Activated CD8-positive, alpha-beta memory T cell treated with anti-CD3 and anti-CD28 coated beads, Interleukin-2, amount 50 U/mL, for 1 hour (primary cell): ENCODE data around the gene FBXO7.

ENCODE experiments used
- DNase-seq: peaks from one replicate; pipeline ENCODE4 v3.0.0-alpha.2; 2020; ENCODE audit errors: extremely low read depth

FBXO7 gene

GRCh38 chr22:32531931-32532819 is 57.6 kb downstream of the FBXO7 start:
- DNase-seq = no peak

- DNase-seq = no peak
Measured at GRCh38 chr22:32532820-32533128, 58.2 kb downstream of the FBXO7 start.

DNA sequence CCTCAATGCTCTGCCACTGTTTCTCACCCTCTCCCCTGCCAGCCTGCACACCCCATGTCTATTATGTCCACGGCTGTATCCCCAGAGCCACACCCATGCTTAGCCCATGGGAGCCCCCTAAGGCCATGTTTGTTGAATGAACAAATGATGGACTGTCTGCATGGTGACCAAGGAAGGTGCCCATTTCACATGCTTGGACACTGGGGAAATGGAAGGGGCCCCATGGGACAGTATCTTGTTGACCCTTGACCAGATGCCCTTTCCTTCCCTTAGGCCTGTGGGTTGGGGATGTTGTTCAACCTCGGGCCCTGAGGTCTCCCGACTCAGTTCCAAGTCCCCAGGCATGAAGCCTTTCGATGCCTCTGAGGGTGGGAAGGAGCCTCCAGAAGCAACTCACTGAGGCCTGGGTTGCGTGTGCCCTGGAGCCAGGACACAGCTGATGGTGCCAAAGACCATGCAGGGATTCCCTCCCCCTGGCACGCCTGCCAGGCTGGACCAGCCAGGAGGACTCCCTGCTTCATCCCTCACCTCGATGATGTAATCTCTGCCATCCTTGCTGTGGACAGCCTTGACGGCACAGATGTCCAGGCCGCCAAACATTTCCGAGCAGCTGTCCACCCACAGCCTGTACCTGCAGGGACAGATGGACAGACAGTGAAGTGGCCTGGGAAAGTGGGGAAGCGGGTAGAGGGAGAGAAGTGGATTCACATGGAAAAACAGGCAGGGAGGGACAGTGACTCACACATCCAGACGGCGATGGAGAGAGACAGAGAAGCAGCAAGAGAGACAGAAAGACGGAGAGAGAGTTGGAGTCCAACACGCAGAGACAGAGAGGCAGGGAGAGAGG is 58.9 kb downstream of the FBXO7 start:
- no peak for DNase-seq

DNA sequence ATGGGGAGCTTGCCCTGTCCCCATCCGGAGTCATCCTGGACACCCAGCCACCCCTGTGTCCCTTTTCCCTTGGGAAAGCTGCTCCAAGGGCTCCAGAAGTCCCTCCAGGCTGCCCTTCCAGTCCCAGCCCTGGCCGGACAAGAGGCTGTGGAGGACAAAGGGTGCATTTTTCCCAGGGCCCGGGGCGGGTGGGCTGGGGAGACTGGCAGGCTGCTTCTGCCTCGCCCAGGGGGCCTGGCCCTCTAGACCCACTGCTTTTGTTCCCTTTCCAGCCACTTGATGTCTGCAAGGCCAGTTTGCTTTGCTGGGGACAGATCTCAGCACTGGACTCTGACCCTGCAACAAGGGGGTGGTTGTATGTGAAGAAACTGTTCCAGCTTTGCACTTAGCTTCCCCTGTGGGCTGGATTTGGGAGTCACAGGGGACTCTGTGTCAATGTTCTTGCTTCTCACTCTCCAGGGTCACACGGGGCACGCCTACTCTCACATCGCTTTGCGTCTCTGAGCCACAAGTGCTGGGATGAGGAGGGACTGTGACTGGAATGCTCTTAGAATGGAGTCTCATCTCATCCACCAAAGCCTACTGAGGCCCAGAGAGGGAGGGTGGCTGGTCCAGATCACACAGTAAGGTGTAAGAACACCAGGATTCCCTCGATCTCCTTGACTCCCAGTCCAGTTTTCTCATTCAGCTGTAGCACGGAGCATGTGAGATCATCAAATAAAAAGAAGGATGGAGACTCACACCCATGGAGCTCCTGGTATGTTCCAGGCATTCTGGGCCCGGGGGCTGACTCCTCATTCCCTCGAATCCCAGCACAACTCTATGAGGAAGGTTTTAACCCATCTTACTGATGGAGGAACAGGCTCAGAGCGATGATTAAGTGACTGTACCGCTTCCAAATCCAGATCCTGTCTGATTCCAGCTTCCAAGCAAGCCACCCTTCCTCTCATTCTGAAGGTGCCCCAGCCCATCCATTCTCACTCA is 59.9 kb downstream of the FBXO7 start:
- no peak for DNase-seq

DNA sequence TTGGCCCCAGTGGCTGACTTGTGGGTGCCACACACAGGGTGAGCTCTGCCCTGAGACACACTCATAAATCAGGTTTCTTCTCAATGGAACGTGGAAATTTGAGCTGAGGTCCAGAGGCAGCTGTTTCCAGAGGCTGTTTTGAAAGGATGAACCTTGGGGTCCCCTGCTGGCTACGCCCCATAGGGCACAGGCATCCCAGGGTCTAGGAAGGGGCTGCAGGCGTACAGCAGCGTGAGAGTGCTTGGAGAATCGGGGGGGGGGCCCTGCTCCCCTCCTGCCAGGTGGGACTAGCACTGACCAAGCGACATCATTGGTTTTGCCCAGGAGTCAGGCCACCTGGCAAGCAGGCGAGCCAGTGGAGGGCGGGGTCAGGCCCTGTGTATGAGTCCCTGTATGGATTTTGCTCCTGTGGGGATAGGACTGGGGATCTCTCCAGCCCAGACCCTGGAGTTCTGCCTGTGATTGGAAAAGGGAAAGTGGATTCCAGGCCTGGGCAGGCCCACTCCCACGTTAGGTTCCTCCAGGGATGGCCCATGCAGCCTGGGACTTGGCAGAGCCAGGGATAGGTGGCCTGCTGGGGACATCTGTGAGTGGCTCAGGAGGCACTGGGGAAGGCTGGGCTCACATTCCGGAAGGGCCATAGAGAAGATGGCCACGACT is 61.0 kb downstream of the FBXO7 start:
- DNase-seq = no peak

- no peak for DNase-seq
Measured at GRCh38 chr22:32536352-32536751, 61.7 kb downstream of the FBXO7 start.

DNA sequence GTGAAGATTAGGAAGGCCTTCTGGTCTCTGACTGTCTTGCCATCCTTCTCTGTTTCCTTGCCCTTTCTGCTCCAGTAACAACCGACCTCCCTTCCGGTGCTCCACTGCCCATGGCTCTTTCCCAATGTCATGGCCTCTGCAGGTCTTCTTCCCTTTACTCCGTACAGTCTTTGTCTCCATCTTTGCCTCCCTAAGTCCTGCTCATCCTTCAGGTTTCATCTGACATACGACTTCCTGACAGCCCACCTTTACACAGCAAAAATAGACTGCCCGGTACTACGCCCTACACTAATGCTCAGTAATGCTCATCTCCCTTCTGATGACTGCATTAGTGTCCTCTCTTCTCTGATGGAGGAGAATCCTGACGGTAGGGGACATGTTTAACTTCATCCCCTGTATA is 63.9 kb downstream of the FBXO7 start:
- DNase-seq = no peak

DNA sequence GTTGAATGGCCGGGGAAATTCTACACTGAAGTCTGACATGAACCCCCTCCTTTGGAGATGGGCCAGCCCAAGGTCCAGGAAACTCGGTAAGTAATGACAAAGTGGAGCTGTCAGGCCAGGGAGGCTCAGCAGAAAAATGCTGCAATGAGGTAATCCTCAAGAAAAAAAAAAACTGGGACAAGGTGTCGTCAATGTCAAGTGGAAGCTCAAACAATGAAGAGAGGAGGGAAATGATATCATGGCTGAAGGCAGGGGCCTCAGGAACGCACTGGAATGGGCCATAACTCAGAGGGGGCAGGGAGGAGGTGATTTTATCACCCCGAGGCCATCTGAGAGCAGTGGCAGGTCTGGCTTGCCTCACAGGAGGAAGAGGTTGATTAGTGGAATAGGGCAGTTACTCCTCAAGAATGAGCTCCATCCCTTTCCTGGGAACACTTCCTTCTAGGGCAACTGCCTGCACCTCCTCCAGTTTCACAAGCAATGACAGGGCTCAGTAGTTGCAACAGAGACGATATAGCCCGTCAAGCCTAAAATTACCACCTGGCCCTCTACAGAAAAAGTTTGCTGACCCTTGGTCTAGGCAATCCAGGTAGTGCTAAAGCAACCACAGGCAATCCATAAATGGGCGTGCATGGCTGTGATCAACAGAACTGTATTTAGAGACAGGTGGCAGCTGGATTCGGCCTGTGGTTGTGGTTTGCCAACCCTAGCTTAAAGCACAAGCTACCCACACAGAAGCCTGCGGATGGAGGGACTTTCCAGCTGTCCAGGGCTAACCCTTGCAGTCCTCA is 65.2 kb downstream of the FBXO7 start:
- no peak for DNase-seq

- no peak for DNase-seq
Measured at GRCh38 chr22:32541481-32541880, 66.9 kb downstream of the FBXO7 start.

GRCh38 chr22:32542066-32542676 is 67.6 kb downstream of the FBXO7 start:
- DNase-seq = no peak

DNA sequence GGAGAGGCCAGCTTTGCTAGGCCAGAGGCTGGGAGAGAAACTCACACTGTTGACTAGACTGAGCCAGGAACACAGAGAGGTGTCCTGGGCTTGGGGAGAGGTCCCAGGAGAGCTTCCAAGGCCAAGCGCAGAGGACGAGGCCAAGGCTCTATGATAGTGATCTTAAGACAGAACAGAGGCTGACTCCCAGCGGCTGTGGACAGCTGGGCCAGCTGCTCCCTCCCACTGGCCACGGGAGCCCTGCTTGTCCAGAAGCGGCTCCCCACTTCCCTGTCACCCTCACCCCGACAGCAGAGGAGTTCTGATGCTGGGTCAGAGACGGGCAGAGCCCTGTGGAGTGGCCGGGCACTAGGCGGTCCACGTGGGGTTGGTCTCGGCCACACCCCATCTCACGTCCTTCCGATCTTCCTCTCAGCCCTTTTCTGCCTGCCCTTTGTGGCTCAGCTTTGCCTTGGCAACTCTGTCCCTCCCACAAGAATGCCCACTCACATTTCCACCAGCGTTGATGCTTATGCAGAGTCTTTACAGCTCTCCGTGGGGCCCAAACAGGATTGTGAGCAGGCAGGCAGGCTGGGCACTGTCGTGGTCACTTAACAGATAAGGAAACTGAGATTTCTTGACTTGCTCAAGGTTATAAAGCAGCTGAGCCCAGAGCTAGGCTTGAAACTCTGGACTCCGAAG is 68.2 kb downstream of the FBXO7 start:
- DNase-seq = no peak

DNA sequence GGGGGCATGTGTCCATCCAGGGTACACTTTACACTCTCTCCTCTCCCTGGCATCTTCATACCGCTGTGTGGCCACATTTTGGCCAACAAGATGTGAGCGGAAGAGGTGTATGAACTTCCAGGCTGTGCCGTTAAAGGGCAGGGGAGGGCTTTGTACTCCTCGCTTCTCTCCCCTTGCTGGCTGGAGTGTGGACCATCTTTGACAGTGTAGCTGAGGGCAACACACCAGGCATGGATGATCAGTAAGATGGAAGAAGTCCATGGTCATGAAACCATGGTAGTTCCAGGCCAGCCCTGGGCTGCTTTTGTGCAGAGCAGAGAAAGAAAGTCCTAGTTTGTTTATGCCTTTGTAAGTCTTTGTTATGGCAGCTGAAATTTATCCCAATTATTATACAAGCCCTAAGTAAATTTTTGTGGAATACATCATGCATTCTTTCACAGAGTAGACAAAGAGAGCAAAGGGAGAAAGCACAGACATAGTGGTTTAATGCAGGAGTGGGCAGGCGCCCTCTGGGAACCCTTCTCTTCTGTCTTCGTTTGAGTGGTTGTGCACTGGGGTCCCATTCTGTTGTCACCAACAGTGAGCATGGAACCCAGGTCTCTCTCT is 70.4 kb downstream of the FBXO7 start:
- DNase-seq = no peak

GRCh38 chr22:32545801-32546200 is 71.2 kb downstream of the FBXO7 start:
- DNase-seq = no peak

- DNase-seq = no peak
Measured at GRCh38 chr22:32546496-32546895, 71.9 kb downstream of the FBXO7 start.

- DNase-seq = no peak
Measured at GRCh38 chr22:32546935-32547334, 72.3 kb downstream of the FBXO7 start.

GRCh38 chr22:32548039-32548438 is 73.4 kb downstream of the FBXO7 start:
- DNase-seq = no peak
